Liver (tissue), 9 donors: ENCODE data around the gene COMMD10. TPM values are rescaled to one million over a fixed set of nuclear protein-coding genes. Genes with fewer than 3 reads are reported as not detected.

ENCODE experiments used
- DNase-seq: peaks from one replicate; pipeline ENCODE4 v3.0.0-alpha.2; 2017; ENCODE audit warnings: low spot score
- H3K27ac ChIP-seq, 2 donors: one replicate each; pipeline ENCODE4 v1.7.0; 2013; ENCODE audit warnings: inconsistent platforms in 2 of 2, low read length in 2 of 2, control low read depth in 1 of 2, low read depth in 1 of 2, mild to moderate bottlenecking in 1 of 2
- H3K27me3 ChIP-seq, 4 donors: one replicate each; pipeline versions ENCODE4 v1.6.1 to v1.7.0; 2013; ENCODE audit warnings: low read length in 3 of 4, inconsistent platforms in 1 of 4, mild to moderate bottlenecking in 1 of 4, moderate library complexity in 1 of 4; ENCODE audit not compliant: control insufficient read depth in 4 of 4, insufficient read depth in 4 of 4
- H3K36me3 ChIP-seq, 4 donors: one replicate each; pipeline versions ENCODE4 v1.6.1 to v1.7.0; 2013; ENCODE audit warnings: low read length in 3 of 4, mild to moderate bottlenecking in 3 of 4, low read depth in 1 of 4, moderate library complexity in 1 of 4; ENCODE audit not compliant: control insufficient read depth in 4 of 4, insufficient read depth in 3 of 4
- H3K4me1 ChIP-seq, 4 donors: one replicate each; pipeline versions ENCODE4 v1.6.1 to v1.7.0; 2013; ENCODE audit warnings: low read length in 3 of 4, mild to moderate bottlenecking in 3 of 4, moderate library complexity in 1 of 4; ENCODE audit not compliant: control insufficient read depth in 4 of 4, insufficient read depth in 4 of 4
- H3K4me3 ChIP-seq, 3 donors: one replicate each; pipeline versions ENCODE4 v1.6.1 to v1.7.0; 2013; ENCODE audit warnings: low read length in 3 of 3, control low read depth in 1 of 3, low read depth in 1 of 3, mild to moderate bottlenecking in 1 of 3
- H3K9ac ChIP-seq, 2 donors: one replicate each; pipeline ENCODE4 v1.7.0; 2013; ENCODE audit warnings: low read length in 2 of 2, mild to moderate bottlenecking in 2 of 2, moderate library complexity in 2 of 2, control low read depth in 1 of 2, low read depth in 1 of 2
- H3K9me3 ChIP-seq, 4 donors: one replicate each; pipeline versions ENCODE4 v1.6.1 to v1.7.0; 2013; ENCODE audit warnings: low read length in 3 of 4; ENCODE audit not compliant: control insufficient read depth in 4 of 4
- FOXA2 ChIP-seq: IDR thresholded peaks from 2 replicates; pipeline ENCODE4 v1.6.1; 2016; ENCODE audit warnings: antibody characterized with exemption
- GABPA ChIP-seq, 2 donors: IDR thresholded peaks in 1 of 2; conservative IDR thresholded peaks in 1 of 2; 2 replicates each; pipeline ENCODE4 v1.6.1; 2016; ENCODE audit warnings: antibody characterized with exemption in 2 of 2, mild to moderate bottlenecking in 1 of 2, moderate library complexity in 1 of 2
- HNF4A ChIP-seq, 2 donors: conservative IDR thresholded peaks; 2 replicates each; pipeline ENCODE4 v1.6.1; 2016; ENCODE audit warnings: antibody characterized with exemption in 2 of 2, mild to moderate bottlenecking in 2 of 2
- HNF4G ChIP-seq: IDR thresholded peaks from 2 replicates; pipeline ENCODE4 v1.6.1; 2016; ENCODE audit warnings: antibody characterized with exemption
- JUND ChIP-seq, 2 donors: IDR thresholded peaks; 2 replicates each; pipeline ENCODE4 v1.6.1; 2016; ENCODE audit warnings: antibody characterized with exemption in 2 of 2
- NR2F2 ChIP-seq: IDR thresholded peaks from 2 replicates; pipeline ENCODE4 v1.6.1; 2016; ENCODE audit warnings: antibody characterized with exemption
- RAD21 ChIP-seq, 2 donors: IDR thresholded peaks; 2 replicates each; pipeline ENCODE4 v1.6.1; 2016; ENCODE audit warnings: antibody characterized with exemption in 2 of 2, mild to moderate bottlenecking in 2 of 2
- RXRA ChIP-seq, 2 donors: IDR thresholded peaks; 2 replicates each; pipeline ENCODE4 v1.6.1; 2017 to 2018; ENCODE audit warnings: antibody characterized with exemption in 2 of 2, mild to moderate bottlenecking in 1 of 2
- TAF1 ChIP-seq: conservative IDR thresholded peaks from 2 replicates; pipeline ENCODE4 v1.6.1; 2016; ENCODE audit warnings: antibody characterized with exemption, mild to moderate bottlenecking
- WGBS: extraction: QIAGEN DNeasy Blood & Tissue Kit; methylation state at CpG from one replicate; pipeline ENCODE4 v1.1.7; 2013; 5-methylcytosine and 5-hydroxymethylcytosine counted together
- polyA plus RNA-seq, 2 donors: library from polyadenylated mRNA; stranded (reverse) in 1 of 2; unstranded in 1 of 2; fragments of 200-250 nt in 1 of 2; fragments of >200 nt in 1 of 2; fragmentation: Nextera tagmentation in 1 of 2; extraction: Ambion mirVana in 1 of 2; gene quantifications; one replicate each; pipeline versions ENCODE4 v1.2.1 to v1.2.3, GENCODE V29; 2013 to 2015
- total RNA-seq, 2 donors: library from RNA; depleted of rRNA; stranded (reverse); fragments of >200 nt; gene quantifications; one replicate each; pipeline ENCODE4 v1.2.3, GENCODE V29; 2014
- TF ChIP-seq, protein P1 (sequence below): IDR thresholded peaks from 2 replicates; pipeline ENCODE4 v1.6.1; 2016; ENCODE audit warnings: antibody characterized with exemption
- TF ChIP-seq, protein P2 (sequence below): IDR thresholded peaks from 2 replicates; pipeline ENCODE4 v1.6.1; 2016; ENCODE audit warnings: antibody characterized with exemption
- TF ChIP-seq, protein P3 (sequence below): fragments of 150-350 bp; IDR thresholded peaks from 2 replicates; pipeline ENCODE4 v1.5.1; 2017; ENCODE audit warnings: improper control_type of control experiment, low read depth, low read length; ENCODE audit not compliant: missing input control
- TF ChIP-seq, protein P4 (sequence below): IDR thresholded peaks from 2 replicates; pipeline ENCODE4 v1.6.1; 2016; ENCODE audit warnings: antibody characterized with exemption
- donor health status: healthy.
- donor health status: healthy.
- donor health status: healthy.
- donor health status: healthy.
- donor health status: healthy.

The COMMD10 gene
- total and polyA plus RNA-seq, 4 donors, result 8.9 to 30.5 (median 19.3) TPM

DNA sequence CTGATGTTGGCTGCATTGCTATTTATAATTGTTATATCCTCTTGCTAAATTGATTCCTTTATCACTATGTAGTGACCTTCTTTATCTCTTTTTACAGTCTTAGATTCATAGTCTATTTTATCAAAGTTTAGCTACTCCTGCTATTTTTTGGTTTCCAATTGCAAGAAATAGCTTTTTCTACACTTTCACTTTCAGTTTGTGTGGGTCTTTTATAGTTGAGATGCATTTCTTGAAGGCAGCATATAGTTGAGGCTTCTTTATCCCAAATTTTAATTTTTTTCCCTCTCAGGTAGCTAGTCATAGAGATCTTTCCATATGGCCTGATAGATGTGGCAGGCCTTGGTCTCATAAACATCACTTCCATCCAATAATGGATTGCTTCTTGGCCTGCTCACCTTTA lies 228.5 kb downstream of the COMMD10 start:
- no peaks in the 10 kb centered on the region for H3K27me3 ChIP-seq
- peaks cover 0 to 2% (median 1%) of the 10 kb centered on the region in 4 donors for H3K36me3 ChIP-seq
- no peak overlapping the region for H3K9ac ChIP-seq
- H3K9me3 ChIP-seq, result peaks cover 0 to 3% (median under 1%) of the 10 kb centered on the region in 4 donors
- TF ChIP-seq, protein P1, sequence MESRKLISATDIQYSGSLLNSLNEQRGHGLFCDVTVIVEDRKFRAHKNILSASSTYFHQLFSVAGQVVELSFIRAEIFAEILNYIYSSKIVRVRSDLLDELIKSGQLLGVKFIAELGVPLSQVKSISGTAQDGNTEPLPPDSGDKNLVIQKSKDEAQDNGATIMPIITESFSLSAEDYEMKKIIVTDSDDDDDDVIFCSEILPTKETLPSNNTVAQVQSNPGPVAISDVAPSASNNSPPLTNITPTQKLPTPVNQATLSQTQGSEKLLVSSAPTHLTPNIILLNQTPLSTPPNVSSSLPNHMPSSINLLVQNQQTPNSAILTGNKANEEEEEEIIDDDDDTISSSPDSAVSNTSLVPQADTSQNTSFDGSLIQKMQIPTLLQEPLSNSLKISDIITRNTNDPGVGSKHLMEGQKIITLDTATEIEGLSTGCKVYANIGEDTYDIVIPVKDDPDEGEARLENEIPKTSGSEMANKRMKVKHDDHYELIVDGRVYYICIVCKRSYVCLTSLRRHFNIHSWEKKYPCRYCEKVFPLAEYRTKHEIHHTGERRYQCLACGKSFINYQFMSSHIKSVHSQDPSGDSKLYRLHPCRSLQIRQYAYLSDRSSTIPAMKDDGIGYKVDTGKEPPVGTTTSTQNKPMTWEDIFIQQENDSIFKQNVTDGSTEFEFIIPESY, result no peak
- TF ChIP-seq TAF1 (no peak), RXRA (IDR thresholded peaks at IDR 0.05) (no peak), GABPA (IDR thresholded peaks at IDR 0.05 in 1 of 2, conservative IDR thresholded peaks at IDR 0.05 in 1 of 2) (no peak), JUND (IDR thresholded peaks at IDR 0.05) (no peak), FOXA2 (no peak), NR2F2 (no peak)
- TF ChIP-seq, protein P2, sequence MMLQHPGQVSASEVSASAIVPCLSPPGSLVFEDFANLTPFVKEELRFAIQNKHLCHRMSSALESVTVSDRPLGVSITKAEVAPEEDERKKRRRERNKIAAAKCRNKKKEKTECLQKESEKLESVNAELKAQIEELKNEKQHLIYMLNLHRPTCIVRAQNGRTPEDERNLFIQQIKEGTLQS, result no peak
- no peak overlapping the region for H3K4me3 ChIP-seq
- H3K4me1 ChIP-seq, result peaks cover 0 to 7% (median 4%) of the 10 kb centered on the region in 4 donors
- no peak for DNase-seq
- H3K27ac ChIP-seq, result no peak overlapping the region

DNA sequence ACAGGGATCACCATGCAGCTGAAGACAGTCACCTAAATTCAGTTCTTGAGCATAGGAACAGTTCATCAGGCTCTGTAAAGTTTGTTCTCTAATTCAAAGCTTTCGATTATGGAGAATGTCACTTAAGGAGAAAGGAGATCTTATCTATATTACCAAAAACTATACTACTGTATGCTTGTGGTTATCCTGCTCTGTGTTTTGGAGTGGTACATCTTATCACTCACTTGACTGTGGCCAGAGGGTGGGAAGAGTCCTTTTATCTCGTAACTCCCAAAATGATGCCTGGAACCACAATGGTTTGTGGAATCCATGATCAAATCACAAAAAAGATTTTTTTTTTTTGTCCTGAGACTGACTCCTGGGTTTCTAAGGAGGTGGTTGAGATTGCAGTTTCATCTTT lies 230.7 kb downstream of the COMMD10 start:
- no peaks in the 10 kb centered on the region for H3K27me3 ChIP-seq
- H3K9ac ChIP-seq, result no peak overlapping the region
- H3K27ac ChIP-seq, result no peak overlapping the region
- no peak for DNase-seq
- no peak overlapping the region for H3K4me3 ChIP-seq
- H3K9me3 ChIP-seq, result no peaks in the 10 kb centered on the region
- TF ChIP-seq, protein P3, sequence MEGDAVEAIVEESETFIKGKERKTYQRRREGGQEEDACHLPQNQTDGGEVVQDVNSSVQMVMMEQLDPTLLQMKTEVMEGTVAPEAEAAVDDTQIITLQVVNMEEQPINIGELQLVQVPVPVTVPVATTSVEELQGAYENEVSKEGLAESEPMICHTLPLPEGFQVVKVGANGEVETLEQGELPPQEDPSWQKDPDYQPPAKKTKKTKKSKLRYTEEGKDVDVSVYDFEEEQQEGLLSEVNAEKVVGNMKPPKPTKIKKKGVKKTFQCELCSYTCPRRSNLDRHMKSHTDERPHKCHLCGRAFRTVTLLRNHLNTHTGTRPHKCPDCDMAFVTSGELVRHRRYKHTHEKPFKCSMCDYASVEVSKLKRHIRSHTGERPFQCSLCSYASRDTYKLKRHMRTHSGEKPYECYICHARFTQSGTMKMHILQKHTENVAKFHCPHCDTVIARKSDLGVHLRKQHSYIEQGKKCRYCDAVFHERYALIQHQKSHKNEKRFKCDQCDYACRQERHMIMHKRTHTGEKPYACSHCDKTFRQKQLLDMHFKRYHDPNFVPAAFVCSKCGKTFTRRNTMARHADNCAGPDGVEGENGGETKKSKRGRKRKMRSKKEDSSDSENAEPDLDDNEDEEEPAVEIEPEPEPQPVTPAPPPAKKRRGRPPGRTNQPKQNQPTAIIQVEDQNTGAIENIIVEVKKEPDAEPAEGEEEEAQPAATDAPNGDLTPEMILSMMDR, result no peak
- 86% methylated on average over 2 of the region's 2 CpGs for WGBS
- H3K36me3 ChIP-seq, result peaks cover 0 to 3% (median under 1%) of the 10 kb centered on the region in 4 donors
- H3K4me1 ChIP-seq, result peaks cover 0 to 16% (median 9%) of the 10 kb centered on the region in 4 donors

DNA sequence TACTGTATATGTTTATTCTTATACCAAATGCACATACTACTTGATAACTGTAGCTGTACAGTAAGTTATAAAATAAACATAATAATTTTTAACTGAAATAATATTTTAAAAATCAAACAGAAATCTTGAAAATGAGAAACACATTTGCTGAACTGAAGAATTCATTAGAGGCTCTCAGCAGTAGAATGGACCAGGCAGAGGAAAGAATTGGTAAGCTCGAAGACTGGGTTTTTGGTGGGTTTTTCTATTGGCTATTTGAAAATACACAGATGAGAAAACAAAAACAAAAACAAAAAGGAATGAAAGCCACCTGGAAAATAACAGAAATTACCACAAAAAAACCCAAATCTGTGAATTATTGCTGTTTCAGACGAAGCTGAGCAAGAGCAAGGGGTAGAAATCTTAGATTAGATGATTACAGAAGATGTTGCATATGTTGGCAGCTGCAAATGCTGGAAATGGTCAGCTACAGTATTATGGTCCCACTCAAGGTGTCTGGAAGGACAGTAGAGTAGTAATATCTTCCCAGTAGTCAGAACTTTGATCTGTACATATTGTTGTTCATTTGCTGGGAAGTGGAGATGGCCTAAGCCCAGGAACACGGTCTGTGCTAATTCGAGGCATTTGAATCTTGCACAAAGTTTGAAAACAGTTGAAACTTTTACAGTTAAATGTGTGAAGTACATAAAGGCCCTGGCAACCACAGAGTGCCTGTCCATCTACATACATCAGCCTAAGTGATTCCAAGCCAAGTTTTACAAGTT lies 233.4 kb downstream of the COMMD10 start:
- no peaks in the 10 kb centered on the region for H3K9me3 ChIP-seq
- H3K4me3 ChIP-seq, result no peak overlapping the region
- no peak overlapping the region for H3K27ac ChIP-seq
- no peak for DNase-seq
- peaks cover 0 to 4% (median 2%) of the 10 kb centered on the region in 4 donors for H3K36me3 ChIP-seq
- WGBS, result 71% methylated on average over 4 of the region's 4 CpGs
- H3K27me3 ChIP-seq, result no peaks in the 10 kb centered on the region
- peaks cover 0 to 22% (median 9%) of the 10 kb centered on the region in 4 donors for H3K4me1 ChIP-seq
- TF ChIP-seq TAF1 (no peak), RAD21 (IDR thresholded peaks at IDR 0.05) (peak in 1 of 2 donors; percentile 8), RXRA (IDR thresholded peaks at IDR 0.05) (peak in 1 of 2 donors; percentile 11), HNF4G (no peak), FOXA2 (peak; percentile 22), HNF4A (conservative IDR thresholded peaks at IDR 0.05) (peak; percentile 16 to 58)
- TF ChIP-seq, protein P4, sequence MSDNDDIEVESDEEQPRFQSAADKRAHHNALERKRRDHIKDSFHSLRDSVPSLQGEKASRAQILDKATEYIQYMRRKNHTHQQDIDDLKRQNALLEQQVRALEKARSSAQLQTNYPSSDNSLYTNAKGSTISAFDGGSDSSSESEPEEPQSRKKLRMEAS, result no peak
- TF ChIP-seq, protein P3, result no peak
- no peak overlapping the region for H3K9ac ChIP-seq
